GM13977 (cell line): ENCODE results near the gene CUX1.
"Not testable (repeated sequence)": the region's sequence is repeated elsewhere in the genome, so short reads cannot be mapped to it uniquely, and the experiment has no call there.

Experiments used
- DNase-seq: peaks from one replicate; pipeline ENCODE4 v3.0.0; 2012; ENCODE audit warnings: low spot score
- in situ Hi-C: fragments of 300-500 bp; cut with MboI; formaldehyde crosslinking; loops from one replicate; pipeline ENCODE4 v1.12.0; 2022; ENCODE audit warnings: low sequenced_read_pairs, low pct_unique_long_range_greater_than_20kb, mixed read lengths, inconsistent platforms; ENCODE audit not compliant: unreplicated experiment
- TF ChIP-seq, protein P1 (sequence below): IDR thresholded peaks from 2 replicates; pipeline ENCODE4 v1.5.1; 2012; ENCODE audit warnings: mild to moderate bottlenecking, control low read depth; ENCODE audit not compliant: insufficient read depth; ENCODE audit errors: extremely low read depth, missing control alignments

Gene CUX1

DNA sequence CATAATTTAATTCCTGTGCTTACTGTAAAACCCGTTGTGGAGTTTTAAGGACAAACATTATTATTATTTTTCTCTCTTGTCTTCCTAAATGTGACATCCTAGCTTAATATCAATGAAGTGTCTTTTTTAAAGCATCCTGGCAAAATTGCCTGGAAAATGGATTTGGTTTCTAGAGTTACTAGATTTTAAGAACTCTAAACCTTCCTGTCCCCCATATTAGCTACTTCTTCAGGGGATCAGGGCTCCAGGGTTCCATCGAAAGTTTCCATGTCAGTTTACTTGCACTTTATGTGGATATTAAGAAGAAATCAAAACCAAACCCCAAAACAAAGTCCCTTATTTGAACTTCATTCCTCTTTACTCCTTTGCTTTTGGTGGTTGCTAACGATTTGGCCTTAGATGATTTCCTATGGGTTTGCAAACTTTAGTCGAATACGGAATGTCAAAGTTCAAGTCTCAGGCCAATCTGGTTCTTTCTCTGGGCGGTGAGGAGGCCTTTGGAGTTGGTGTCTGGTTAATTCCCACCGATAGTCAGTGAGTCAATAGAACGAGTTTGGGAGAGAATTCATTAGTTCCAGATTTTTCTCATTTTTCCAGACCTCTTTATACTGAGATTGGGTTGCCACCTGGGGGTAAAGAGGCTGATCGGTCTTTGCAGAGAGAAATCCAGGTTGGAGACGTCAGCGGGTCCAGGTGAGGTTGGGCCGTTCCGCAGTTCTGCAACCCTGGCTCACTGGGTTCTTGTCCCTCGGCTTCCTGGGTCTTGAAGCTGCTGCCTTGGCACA, 1.1 kb downstream of the CUX1 start:
- in situ Hi-C loops, result no loop called here
- TF ChIP-seq, protein P1, sequence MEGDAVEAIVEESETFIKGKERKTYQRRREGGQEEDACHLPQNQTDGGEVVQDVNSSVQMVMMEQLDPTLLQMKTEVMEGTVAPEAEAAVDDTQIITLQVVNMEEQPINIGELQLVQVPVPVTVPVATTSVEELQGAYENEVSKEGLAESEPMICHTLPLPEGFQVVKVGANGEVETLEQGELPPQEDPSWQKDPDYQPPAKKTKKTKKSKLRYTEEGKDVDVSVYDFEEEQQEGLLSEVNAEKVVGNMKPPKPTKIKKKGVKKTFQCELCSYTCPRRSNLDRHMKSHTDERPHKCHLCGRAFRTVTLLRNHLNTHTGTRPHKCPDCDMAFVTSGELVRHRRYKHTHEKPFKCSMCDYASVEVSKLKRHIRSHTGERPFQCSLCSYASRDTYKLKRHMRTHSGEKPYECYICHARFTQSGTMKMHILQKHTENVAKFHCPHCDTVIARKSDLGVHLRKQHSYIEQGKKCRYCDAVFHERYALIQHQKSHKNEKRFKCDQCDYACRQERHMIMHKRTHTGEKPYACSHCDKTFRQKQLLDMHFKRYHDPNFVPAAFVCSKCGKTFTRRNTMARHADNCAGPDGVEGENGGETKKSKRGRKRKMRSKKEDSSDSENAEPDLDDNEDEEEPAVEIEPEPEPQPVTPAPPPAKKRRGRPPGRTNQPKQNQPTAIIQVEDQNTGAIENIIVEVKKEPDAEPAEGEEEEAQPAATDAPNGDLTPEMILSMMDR, result no peak
- no peak for DNase-seq

DNA sequence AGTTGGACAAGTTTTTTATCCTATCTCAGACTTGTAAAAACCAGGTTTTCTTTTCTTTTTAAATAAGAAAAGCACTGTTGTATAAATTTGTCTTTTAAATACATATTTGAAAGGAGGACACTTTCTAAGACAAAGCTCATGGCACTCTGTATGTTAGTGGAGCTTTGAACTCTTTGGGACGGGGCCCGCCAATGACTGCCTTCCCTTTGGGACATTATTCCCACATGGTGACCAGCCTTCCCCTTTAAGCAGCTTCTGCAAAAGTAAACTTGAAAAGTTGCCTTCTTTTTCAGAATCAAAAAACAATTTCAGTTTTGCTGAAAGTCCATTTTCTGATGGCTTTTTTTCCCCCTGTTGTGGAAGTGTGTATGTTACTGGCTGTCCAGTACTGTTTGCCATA, 1.8 kb downstream of the CUX1 start:
- TF ChIP-seq, protein P1, result no peak
- in situ Hi-C loops, result no loop called here
- no peak for DNase-seq

DNA sequence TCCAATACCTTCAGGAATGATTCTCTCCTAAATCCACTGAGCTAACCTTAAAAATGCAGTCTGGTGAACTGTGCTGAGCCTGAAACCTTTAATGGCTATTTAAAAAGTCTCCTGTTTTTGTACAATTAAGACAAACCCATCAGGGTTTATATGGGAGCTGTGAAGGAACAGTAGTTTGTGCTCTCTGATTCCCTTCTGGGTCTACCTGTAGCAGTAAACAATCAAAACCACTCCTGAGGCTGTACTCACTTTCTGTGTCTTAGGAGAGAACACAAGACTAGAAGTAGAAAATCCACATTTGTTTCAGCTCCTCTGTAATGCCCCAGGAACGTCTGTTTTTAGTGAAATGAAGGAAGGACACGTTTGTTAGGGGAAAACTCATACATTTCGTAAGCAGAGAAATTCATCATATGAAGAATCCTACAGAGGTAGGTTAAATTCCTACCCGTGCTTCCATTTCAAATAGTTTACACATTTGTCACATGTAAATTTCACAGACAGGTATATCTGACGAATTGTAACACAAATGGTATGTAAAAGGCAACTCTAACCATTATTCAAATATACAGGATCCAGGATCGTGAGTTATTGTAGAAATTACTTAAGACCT, 2.6 kb downstream of the CUX1 start:
- TF ChIP-seq, protein P1, result no peak
- DNase-seq, result no peak
- in situ Hi-C loops, result no loop called here

DNA sequence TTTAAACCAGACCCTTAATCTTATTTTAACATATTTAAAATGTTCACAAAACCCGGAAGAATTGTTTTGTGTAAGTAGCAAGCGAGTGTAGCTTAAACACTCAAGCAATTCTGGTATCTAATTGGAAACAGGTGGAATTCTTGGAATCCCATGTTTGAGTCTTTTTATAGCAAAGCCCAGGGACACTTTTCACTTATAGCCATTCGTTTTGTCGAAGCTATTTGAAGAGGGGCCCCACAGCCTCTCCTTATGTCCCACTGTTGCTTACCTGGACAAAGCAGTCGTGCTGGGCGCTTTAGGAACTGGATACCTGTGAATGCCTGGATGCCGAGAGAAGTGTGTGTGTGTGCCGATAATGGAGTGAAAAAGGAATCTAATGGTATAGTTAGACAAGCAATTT, 3.3 kb downstream of the CUX1 start:
- in situ Hi-C loops, result no loop called here
- DNase-seq, result no peak

DNA sequence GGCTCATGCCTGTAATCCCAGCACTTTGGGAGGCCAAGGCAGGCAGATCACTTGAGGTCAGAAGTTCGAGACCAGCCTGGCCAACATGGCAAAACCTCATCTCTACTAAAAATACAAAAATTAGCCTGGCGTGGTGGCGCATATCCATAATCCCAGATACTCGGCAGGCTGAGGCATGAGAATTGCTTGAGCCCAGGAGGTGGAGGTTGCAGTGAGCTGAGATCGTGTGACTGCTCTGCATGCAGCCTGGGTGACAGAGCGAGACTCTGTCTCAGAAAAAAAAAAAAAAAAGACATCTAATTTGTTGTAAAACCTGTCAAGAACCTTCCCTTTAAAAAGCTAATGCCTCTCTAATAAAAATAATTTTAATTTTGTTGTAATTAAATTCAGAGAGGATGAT, 5.2 kb downstream of the CUX1 start:
- in situ Hi-C loops, DNase-seq: not testable (repeated sequence)

More for the DNA sequence above, 3.3 kb downstream of the CUX1 start:
- TF ChIP-seq, protein P1, result no peak

DNA sequence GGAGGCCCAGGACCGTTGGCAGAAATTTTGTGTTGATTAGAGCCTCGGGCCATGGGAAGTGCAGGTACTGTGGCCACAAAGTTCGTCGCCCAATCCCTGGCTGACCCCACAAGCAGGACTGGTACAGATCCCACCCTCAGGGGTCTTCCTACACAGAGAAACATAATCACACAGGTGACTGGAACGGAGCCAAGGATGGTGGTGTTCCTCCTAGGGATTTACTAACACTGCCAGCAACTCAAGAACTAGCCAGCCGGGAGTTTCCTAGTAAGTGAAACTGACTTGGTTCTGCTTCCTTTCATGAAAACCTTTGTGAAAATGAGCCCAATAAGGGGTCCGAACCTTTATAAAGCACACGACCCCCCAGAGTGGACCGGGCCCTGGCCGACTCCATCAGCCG, 5.7 kb downstream of the CUX1 start:
- in situ Hi-C loops, result no loop called here
- TF ChIP-seq, protein P1, result no peak
- DNase-seq, result no peak

DNA sequence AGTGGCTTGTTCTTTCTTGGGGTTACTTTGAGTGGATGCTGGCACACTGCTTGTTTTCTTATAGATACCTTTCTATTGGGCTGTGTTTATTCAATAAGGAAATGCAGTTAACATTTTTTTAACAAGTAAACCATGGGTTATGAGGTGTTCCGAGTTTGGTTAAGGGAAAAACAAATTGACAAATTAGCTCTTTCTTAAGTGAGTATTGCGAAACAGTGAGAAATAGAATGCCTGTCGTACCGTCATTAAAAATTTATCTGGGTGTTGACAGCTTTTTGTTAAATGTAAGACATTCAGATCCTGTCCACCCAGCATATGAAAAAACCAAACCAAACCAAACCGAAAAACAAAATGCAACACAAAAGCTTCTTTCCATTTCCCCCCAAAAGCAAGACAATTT, 6.2 kb downstream of the CUX1 start:
- no peak for DNase-seq
- TF ChIP-seq, protein P1, result no peak
- in situ Hi-C loops, result no loop called here
